Neural cell (in vitro differentiated cells): ENCODE measurements around the gene ADAMTSL2.

Experiments used
- CTCF ChIP-seq: fragments of 450-650 bp; IDR thresholded peaks from 2 replicates; pipeline ENCODE4 v1.5.1; 2014; ENCODE audit warnings: antibody characterized with exemption, mild to moderate bottlenecking, moderate library complexity; ENCODE audit not compliant: poor library complexity, severe bottlenecking
- EP300 ChIP-seq: fragments of 450-650 bp; conservative IDR thresholded peaks from 2 replicates; pipeline ENCODE4 v1.6.1; 2014; ENCODE audit warnings: antibody characterized with exemption, mild to moderate bottlenecking, moderate library complexity; ENCODE audit not compliant: poor library complexity, severe bottlenecking
- EZH2 ChIP-seq: fragments of 200-600, 300-800 bp; shearing (Covaris generic), sonication (generic); IDR thresholded peaks from 2 replicates; pipeline ENCODE4 v1.6.1; 2014; ENCODE audit warnings: antibody characterized with exemption, low read length, borderline replicate concordance, mild to moderate bottlenecking; ENCODE audit not compliant: insufficient read depth, poor library complexity, severe bottlenecking
- MXI1 ChIP-seq: fragments of 450-650 bp; conservative IDR thresholded peaks from 2 replicates; pipeline ENCODE4 v1.6.1; 2014; ENCODE audit warnings: antibody characterized with exemption, mild to moderate bottlenecking; ENCODE audit not compliant: poor library complexity, severe bottlenecking
- POLR2AphosphoS5 ChIP-seq: IDR thresholded peaks from 2 replicates; pipeline ENCODE4 v1.6.1; 2012
- RAD21 ChIP-seq: fragments of 450-650 bp; conservative IDR thresholded peaks from 2 replicates; pipeline ENCODE4 v1.6.1; 2014; ENCODE audit warnings: antibody characterized with exemption, mild to moderate bottlenecking, moderate library complexity
- REST ChIP-seq: IDR thresholded peaks from 2 replicates; pipeline ENCODE4 v1.6.1; 2012; ENCODE audit warnings: borderline replicate concordance
- SMC3 ChIP-seq: fragments of 450-650 bp; conservative IDR thresholded peaks from 2 replicates; pipeline ENCODE4 v1.6.1; 2014; ENCODE audit warnings: antibody characterized with exemption, mild to moderate bottlenecking, moderate library complexity; ENCODE audit not compliant: poor library complexity

DNA sequence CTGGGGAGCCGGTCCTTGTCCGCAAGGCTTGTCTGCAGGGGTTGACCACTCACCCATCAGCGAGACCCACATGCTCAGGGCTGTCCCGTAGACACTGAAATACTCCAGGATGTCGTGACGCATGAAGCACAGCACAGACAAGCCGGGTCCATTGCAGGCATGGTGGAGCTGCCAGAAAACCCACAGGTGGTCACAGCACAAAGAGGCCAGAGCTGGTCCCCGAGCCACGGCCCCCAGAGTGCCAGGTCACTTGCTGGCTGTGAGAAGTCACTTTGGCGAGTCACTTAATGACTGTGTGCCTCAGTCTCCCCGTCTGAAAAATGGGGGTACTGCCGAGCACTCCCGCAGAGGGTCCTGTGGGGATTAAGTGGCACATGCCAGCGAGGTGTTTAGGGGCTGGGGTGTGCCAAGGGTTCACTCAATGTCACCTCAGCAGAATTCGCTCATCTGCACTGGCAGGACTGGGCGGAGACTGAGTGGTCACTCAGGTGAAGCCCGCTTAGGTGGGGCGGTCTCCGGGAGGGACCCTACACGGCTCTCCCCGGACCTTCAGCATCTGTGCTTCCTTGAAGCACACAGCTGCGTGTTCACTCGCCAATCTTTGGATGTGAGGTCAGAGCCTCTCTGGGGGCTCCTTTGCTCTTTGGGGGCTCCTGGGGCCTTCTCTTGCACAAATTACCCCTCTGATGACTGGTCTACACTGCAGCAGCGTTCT, 14.2 kb upstream of the ADAMTSL2 start:
- no peak for TF ChIP-seq EZH2
- TF ChIP-seq RAD21: no peak
- TF ChIP-seq CTCF: no peak
- TF ChIP-seq EP300: no peak
- no peak for TF ChIP-seq POLR2AphosphoS5
- TF ChIP-seq MXI1: no peak
- TF ChIP-seq SMC3: no peak
- no peak for TF ChIP-seq REST
